IgD-negative memory B cell (primary cell): Measurements from ENCODE around the gene RNF138. TPM values are rescaled to one million over a fixed set of nuclear protein-coding genes. Genes with fewer than 3 reads are reported as not detected.
"Not testable (repeated sequence)": the region's sequence is repeated elsewhere in the genome, so short reads cannot be mapped to it uniquely, and the experiment has no call there.

ENCODE experiments used
- H3K27ac Mint-ChIP-seq, 3 donors: one replicate each; pipeline ENCODE4 v1.8.0; 2020 to 2022; ENCODE audit warnings: mild to moderate bottlenecking in 3 of 3, mixed read lengths in 3 of 3, moderate library complexity in 1 of 3
- H3K27me3 Mint-ChIP-seq: one replicate; pipeline ENCODE4 v1.8.0; 2021; ENCODE audit warnings: mixed read lengths
- H3K36me3 Mint-ChIP-seq: one replicate; pipeline ENCODE4 v1.8.0; 2020; ENCODE audit warnings: mild to moderate bottlenecking, mixed read lengths
- H3K4me1 Mint-ChIP-seq, 3 donors: one replicate each; pipeline ENCODE4 v1.8.0; 2020 to 2022; ENCODE audit warnings: mixed read lengths in 3 of 3, mild to moderate bottlenecking in 1 of 3
- H3K4me3 Mint-ChIP-seq, 4 donors: one replicate each; pipeline ENCODE4 v1.8.0; 2020 to 2022; ENCODE audit warnings: mild to moderate bottlenecking in 4 of 4, mixed read lengths in 4 of 4, moderate library complexity in 3 of 4
- H3K9me3 Mint-ChIP-seq, 3 donors: one replicate each; pipeline ENCODE4 v1.8.0; 2020 to 2021; ENCODE audit warnings: mixed read lengths in 3 of 3, mild to moderate bottlenecking in 1 of 3
- polyA plus RNA-seq: library from polyadenylated mRNA; unstranded; fragments of 300-500 nt; fragmentation: Illumina TruSeq; gene quantifications from one replicate; pipeline ENCODE4 v1.2.3, GENCODE V29; 2021

Gene RNF138
- polyA plus RNA-seq, 1 donor from 2014 or later = 62.4 TPM

DNA sequence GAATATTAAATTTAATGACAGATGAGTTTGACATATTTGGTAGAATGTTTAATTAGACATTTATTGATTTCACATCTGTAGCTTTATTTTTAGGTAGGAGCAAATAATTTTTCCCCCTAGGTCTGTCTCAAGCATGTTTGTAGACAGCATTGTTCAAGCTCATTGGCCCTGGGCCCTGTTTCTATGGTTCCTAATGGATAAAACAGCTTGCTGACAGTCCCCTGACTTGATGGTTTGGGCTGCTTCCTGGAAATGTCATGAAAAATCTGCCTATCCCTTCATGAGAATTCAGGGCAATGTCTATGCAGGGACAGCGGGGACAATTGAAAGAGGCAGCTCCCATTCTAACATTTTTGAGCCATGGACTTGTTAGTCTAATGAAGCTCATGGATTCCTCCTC lies 83.6 kb downstream of the RNF138 start:
- peaks cover 0 to 1% (median 0%) of the 10 kb centered on the region in 3 donors for H3K4me1 Mint-ChIP-seq
- H3K4me3 Mint-ChIP-seq = no peak overlapping the region
- peaks cover 2% of the 10 kb centered on the region for H3K36me3 Mint-ChIP-seq
- no peak overlapping the region for H3K27ac Mint-ChIP-seq
- no peaks in the 10 kb centered on the region for H3K9me3 Mint-ChIP-seq
- H3K27me3 Mint-ChIP-seq = peaks cover 1% of the 10 kb centered on the region

DNA sequence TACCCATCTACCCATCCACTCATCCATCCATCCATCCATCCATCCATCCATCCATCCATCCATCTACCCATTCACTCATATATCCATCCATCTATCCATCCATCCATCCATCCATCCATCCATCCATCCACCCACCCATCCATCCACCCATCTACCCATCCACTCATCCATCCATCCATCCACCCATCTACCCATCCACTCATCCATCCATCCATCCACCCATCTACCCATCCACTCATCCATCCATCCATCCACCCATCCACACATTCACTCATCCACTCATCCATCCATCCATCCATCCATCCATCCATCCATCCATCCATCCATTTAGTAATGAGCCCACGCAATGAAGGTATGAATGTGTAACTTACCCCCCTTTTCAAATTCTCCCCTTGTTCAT lies 85.1 kb downstream of the RNF138 start:
- H3K36me3 Mint-ChIP-seq, H3K4me1 Mint-ChIP-seq, H3K27me3 Mint-ChIP-seq, H3K9me3 Mint-ChIP-seq, H3K4me3 Mint-ChIP-seq, H3K27ac Mint-ChIP-seq: not testable (repeated sequence)

DNA sequence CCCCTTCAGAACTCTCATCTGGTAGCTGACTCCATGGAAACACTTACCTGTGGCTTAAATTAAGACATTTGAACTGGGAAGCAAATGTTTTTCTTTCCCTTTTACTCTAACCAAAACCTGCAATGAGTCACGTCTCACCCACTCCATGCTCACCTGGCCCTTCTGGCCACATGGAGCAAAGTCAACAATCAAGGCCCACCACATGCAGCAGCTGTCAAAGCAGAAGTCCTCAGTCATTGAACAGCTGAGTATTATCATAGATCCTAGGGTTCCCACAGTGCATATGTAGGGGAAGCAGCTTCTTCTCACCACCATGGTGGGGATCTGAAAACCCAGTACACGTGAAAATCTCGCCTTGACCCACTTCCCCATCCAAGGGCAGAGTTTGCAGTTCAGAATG lies 85.9 kb downstream of the RNF138 start:
- H3K27me3 Mint-ChIP-seq = no peaks in the 10 kb centered on the region
- peaks cover 3% of the 10 kb centered on the region for H3K36me3 Mint-ChIP-seq
- H3K4me3 Mint-ChIP-seq = no peak overlapping the region
- no peak overlapping the region for H3K27ac Mint-ChIP-seq
- no peaks in the 10 kb centered on the region for H3K9me3 Mint-ChIP-seq
- no peaks in the 10 kb centered on the region for H3K4me1 Mint-ChIP-seq

Other genes with a start within 250 kb of the RNF138 start
- 18.5 TPM for gene TRAPPC8, start 148.7 kb upstream of the RNF138 start, polyA plus RNA-seq
- gene RNF125, start 73.0 kb upstream of the RNF138 start, polyA plus RNA-seq = 11.7 TPM
- 0.35 TPM for gene MEP1B, start 98.2 kb downstream of the RNF138 start, polyA plus RNA-seq